Measurements from ENCODE around the gene APAF1.
A peak's percentile ranks its signal among the peaks of the same experiment; 100 is the strongest.
"Not testable (repeated sequence)": the region's sequence is repeated elsewhere in the genome, so short reads cannot be mapped to it uniquely, and the experiment has no call there.

APAF1 gene
- total RNA-seq = 33.8 to 67.5 reads per million in 2 donors

- peak; percentile 96 for DNase-seq
These were observed at the start of gene APAF1, which contains the start of gene IKBIP for GRCh38 chr12:98644712-98645571. APAF1 (plus strand) TSS chr12:98645290; CDS start chr12:98648360, 3,070 bp downstream. IKBIP (minus strand) TSS chr12:98644788; CDS start chr12:98644701, 87 bp downstream.

GRCh38 chr12:98597313-98597712 is 47.8 kb upstream of the APAF1 start:
- not testable (repeated sequence) for DNase-seq

- DNase-seq = no peak
These were observed 43.2 kb upstream of the APAF1 start for GRCh38 chr12:98601924-98602323.

GRCh38 chr12:98606359-98606988 is 38.6 kb upstream of the APAF1 start:
- no peak for DNase-seq

GRCh38 chr12:98610596-98610995 is 34.5 kb upstream of the APAF1 start:
- DNase-seq = no peak

- no peak for DNase-seq
These were observed 32.3 kb upstream of the APAF1 start for GRCh38 chr12:98612696-98613334.

GRCh38 chr12:98618952-98619351 is 26.1 kb upstream of the APAF1 start:
- no peak for DNase-seq

GRCh38 chr12:98635657-98636323 is 9.3 kb upstream of the APAF1 start:
- no peak for DNase-seq

- DNase-seq = no peak
These were observed 8.0 kb upstream of the APAF1 start for GRCh38 chr12:98637068-98637467.

- no peak for DNase-seq
These were observed 7.1 kb upstream of the APAF1 start for GRCh38 chr12:98638009-98638408.

GRCh38 chr12:98639491-98639890 is 5.6 kb upstream of the APAF1 start:
- no peak for DNase-seq

- DNase-seq = not testable (repeated sequence)
These were observed 2.3 kb upstream of the APAF1 start for GRCh38 chr12:98642801-98643200.

- DNase-seq = no peak
These were observed 718 bp upstream of the APAF1 start for GRCh38 chr12:98644433-98644711.

GRCh38 chr12:98645572-98646067 is 530 bp downstream of the APAF1 start:
- DNase-seq = no peak

- no peak for DNase-seq
These were observed 1.4 kb downstream of the APAF1 start for GRCh38 chr12:98646294-98647090.

GRCh38 chr12:98651328-98651727 is 6.2 kb downstream of the APAF1 start:
- no peak for DNase-seq

GRCh38 chr12:98653866-98654493 is 8.9 kb downstream of the APAF1 start:
- DNase-seq = no peak

GRCh38 chr12:98656289-98657101 is 11.4 kb downstream of the APAF1 start:
- DNase-seq = no peak

- DNase-seq = no peak
These were observed 15.4 kb downstream of the APAF1 start for GRCh38 chr12:98660521-98660920.

- DNase-seq = no peak
These were observed 24.7 kb downstream of the APAF1 start for GRCh38 chr12:98669751-98670150.

GRCh38 chr12:98671459-98671858 is 26.4 kb downstream of the APAF1 start:
- DNase-seq = no peak

Data from T-helper 9 cell (primary cell).